Large intestine (tissue), 3 donors: Measurements from ENCODE around the gene SCML2. TPM values are rescaled to one million over a fixed set of nuclear protein-coding genes. Genes with fewer than 3 reads are reported as not detected.

Experiments used
- DNase-seq, 2 donors: peaks; one replicate each; pipeline versions ENCODE4 v3.0.0 to v3.0.0-alpha.2; 2013
- H3K27ac ChIP-seq: one replicate; pipeline ENCODE4 v1.5.1; 2013; ENCODE audit warnings: low read length
- H3K27me3 ChIP-seq: 2 replicates; pipeline ENCODE4 v1.6.1; 2013; ENCODE audit warnings: low read length; ENCODE audit not compliant: control insufficient read depth, insufficient read depth
- H3K36me3 ChIP-seq: 2 replicates; pipeline ENCODE4 v1.6.1; 2013; ENCODE audit warnings: low read length; ENCODE audit not compliant: control insufficient read depth, insufficient read depth
- H3K4me1 ChIP-seq: one replicate; pipeline ENCODE4 v1.6.1; 2013; ENCODE audit warnings: low read length; ENCODE audit not compliant: control insufficient read depth, insufficient read depth
- H3K4me3 ChIP-seq: one replicate; pipeline ENCODE4 v1.5.1; 2013; ENCODE audit warnings: low read length
- H3K9me3 ChIP-seq: one replicate; pipeline ENCODE4 v1.6.1; 2013; ENCODE audit warnings: mild to moderate bottlenecking, low read depth, low read length, moderate library complexity; ENCODE audit not compliant: control insufficient read depth
- WGBS: methylation state at CpG from one replicate; pipeline ENCODE4 v1.1.5; 2013; ENCODE audit warnings: low lambda C conversion rate; ENCODE audit not compliant: insufficient coverage; 5-methylcytosine and 5-hydroxymethylcytosine counted together
- polyA plus RNA-seq: library from polyadenylated mRNA; unstranded; fragments of 120-200 nt; gene quantifications from one replicate; pipeline ENCODE4 v1.2.1, GENCODE V29; 2013

Gene SCML2
- polyA plus RNA-seq, 1 donor, result 6.1 TPM

GRCh38 chrX:18203631-18204030 lies 150.9 kb downstream of the SCML2 start:
- no peak overlapping the region for H3K27ac ChIP-seq
- DNase-seq, result no peak
- no peaks in the 10 kb centered on the region for H3K9me3 ChIP-seq
- no peaks in the 10 kb centered on the region for H3K36me3 ChIP-seq
- H3K27me3 ChIP-seq, result no peaks in the 10 kb centered on the region
- no CpG with 5 or more reads among the region's 5 CpGs for WGBS
- no peaks in the 10 kb centered on the region for H3K4me1 ChIP-seq
- H3K4me3 ChIP-seq, result no peak overlapping the region

GRCh38 chrX:18194688-18195087 lies 159.8 kb downstream of the SCML2 start:
- 80% methylated on average over 1 of the region's 1 CpG for WGBS
- Histone ChIP-seq H3K27me3 (no peaks in the 10 kb centered on the region), H3K27ac (no peak overlapping the region), H3K4me3 (no peak overlapping the region), H3K36me3 (no peaks in the 10 kb centered on the region), H3K4me1 (no peaks in the 10 kb centered on the region), H3K9me3 (no peaks in the 10 kb centered on the region)
- DNase-seq, result no peak

Other genes with a start within 250 kb of the SCML2 start
- not detected for gene BEND2, start 133.8 kb downstream of the SCML2 start, polyA plus RNA-seq
- gene CDKL5, start 70.9 kb upstream of the SCML2 start, polyA plus RNA-seq, result 5.0 TPM